Mesodermal cell (in vitro differentiated cells): ENCODE measurements around the gene MAPK6.
"Not testable (repeated sequence)": the region's sequence is repeated elsewhere in the genome, so short reads cannot be mapped to it uniquely, and the experiment has no call there.

Experiments used
- H3K27ac ChIP-seq: 2 replicates; pipeline ENCODE4 v1.7.0; 2013; ENCODE audit warnings: mild to moderate bottlenecking, low read depth, low read length, moderate library complexity; ENCODE audit not compliant: severe bottlenecking
- H3K36me3 ChIP-seq: 2 replicates; pipeline ENCODE4 v1.7.1; 2013; ENCODE audit warnings: mild to moderate bottlenecking, low read length, moderate library complexity; ENCODE audit not compliant: control insufficient read depth, insufficient read depth
- H3K4me1 ChIP-seq: one replicate; pipeline ENCODE4 v1.7.1; 2013; ENCODE audit warnings: mild to moderate bottlenecking, low read length; ENCODE audit not compliant: insufficient read depth, control insufficient read depth, poor library complexity, severe bottlenecking
- H3K4me3 ChIP-seq: 2 replicates; pipeline ENCODE4 v1.7.0; 2013; ENCODE audit warnings: low read length, control low read depth, mild to moderate bottlenecking; ENCODE audit not compliant: insufficient read depth, poor library complexity, severe bottlenecking; ENCODE audit errors: extremely low read depth
- H3K9me3 ChIP-seq: 2 replicates; pipeline ENCODE4 v1.7.1; 2013; ENCODE audit warnings: mild to moderate bottlenecking, low read length, moderate library complexity; ENCODE audit not compliant: control insufficient read depth
- WGBS, 2 experiments: methylation state at CpG; one replicate each; pipeline ENCODE4 v1.1.5; 2013; ENCODE audit warnings: missing lambda C conversion rate in 2 of 2; ENCODE audit not compliant: insufficient coverage in 2 of 2; 5-methylcytosine and 5-hydroxymethylcytosine counted together

MAPK6 gene

GRCh38 chr15:51992953-51993352, 26.1 kb upstream of the MAPK6 start:
- Histone ChIP-seq H3K27ac (no peak overlapping the region), H3K4me3 (no peak overlapping the region), H3K9me3 (no peaks in the 10 kb centered on the region), H3K36me3 (no peaks in the 10 kb centered on the region), H3K4me1 (no peaks in the 10 kb centered on the region)
- WGBS, 2 experiments = 83% methylated on average over 1 of the region's 1 CpG; no CpG with 5 or more reads in 1 of the 2 experiments

- WGBS, 2 experiments = 80 to 100% methylated on average over 1 of the region's 2 CpGs
- H3K36me3 ChIP-seq = no peaks in the 10 kb centered on the region
Measured at GRCh38 chr15:52002351-52002750, 16.7 kb upstream of the MAPK6 start.

GRCh38 chr15:52003089-52003488, 15.9 kb upstream of the MAPK6 start:
- not testable (repeated sequence) for H3K27ac ChIP-seq, H3K9me3 ChIP-seq, H3K4me1 ChIP-seq, H3K4me3 ChIP-seq, H3K36me3 ChIP-seq
- 78 to 80% methylated on average over 1 to 2 of the region's 7 CpGs for WGBS, 2 experiments

More at GRCh38 chr15:52002351-52002750, 16.7 kb upstream of the MAPK6 start:
- Histone ChIP-seq H3K9me3 (no peaks in the 10 kb centered on the region), H3K27ac (no peak overlapping the region), H3K4me3 (no peak overlapping the region), H3K4me1 (peaks cover 9% of the 10 kb centered on the region)

- Histone ChIP-seq H3K9me3 (no peaks in the 10 kb centered on the region), H3K4me1 (peaks cover 9% of the 10 kb centered on the region), H3K4me3 (no peak overlapping the region), H3K27ac (no peak overlapping the region), H3K36me3 (no peaks in the 10 kb centered on the region)
- WGBS, 2 experiments = no CpG with 5 or more reads among the region's 1 CpG
Measured at GRCh38 chr15:52003710-52004109, 15.3 kb upstream of the MAPK6 start.

GRCh38 chr15:52004806-52005205, 14.2 kb upstream of the MAPK6 start:
- Histone ChIP-seq H3K9me3 (no peaks in the 10 kb centered on the region), H3K27ac (no peak overlapping the region), H3K4me1 (peaks cover 9% of the 10 kb centered on the region), H3K4me3 (no peak overlapping the region), H3K36me3 (no peaks in the 10 kb centered on the region)
- WGBS, 2 experiments = 82 to 100% methylated on average over 2 to 3 of the region's 6 CpGs

DNA sequence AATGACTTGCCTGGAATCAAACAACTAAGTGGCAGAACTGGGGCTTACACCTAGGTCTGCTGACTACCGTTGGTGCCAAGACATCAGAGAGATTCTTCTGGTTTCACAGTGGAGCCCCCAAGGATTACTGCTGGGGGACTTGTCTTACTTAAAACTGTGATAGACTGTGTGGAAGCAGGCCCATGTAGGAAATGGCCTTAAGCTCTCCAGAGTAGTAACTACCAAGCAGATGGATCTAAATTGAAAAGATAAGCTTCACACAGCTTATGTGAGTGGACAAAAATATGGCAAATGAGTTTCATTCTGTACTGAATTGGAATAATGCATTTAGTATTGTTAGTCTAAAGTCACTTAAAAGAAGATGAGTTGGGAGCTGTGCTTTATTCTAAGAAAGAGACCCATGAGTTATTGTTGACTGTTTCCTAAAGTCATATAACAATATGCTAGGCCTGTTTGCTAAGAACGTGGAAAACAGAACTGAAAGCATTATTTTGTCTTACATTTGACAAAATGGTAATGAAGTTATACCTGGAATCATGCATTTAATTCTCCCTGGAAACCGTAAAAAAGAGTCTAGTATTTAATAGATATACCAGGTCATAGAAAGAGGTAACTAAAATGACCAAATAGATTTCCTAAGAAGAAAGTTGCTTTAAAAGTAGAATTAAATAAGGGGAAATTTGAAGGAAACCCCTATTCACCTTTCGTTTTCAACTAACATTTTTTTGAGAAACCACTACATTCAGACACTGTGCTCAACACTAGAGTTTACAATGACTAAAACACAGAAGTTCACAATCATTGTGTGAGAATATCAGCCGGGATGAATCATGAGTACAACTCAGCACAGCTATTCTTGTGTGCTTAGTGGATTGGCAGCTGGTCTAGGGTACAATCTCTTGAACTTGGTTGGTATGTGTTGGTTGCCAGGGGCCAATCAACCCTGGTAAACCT, 13.0 kb upstream of the MAPK6 start:
- WGBS, 2 experiments = 81 to 92% methylated on average over 2 of the region's 5 CpGs
- Histone ChIP-seq H3K36me3 (no peaks in the 10 kb centered on the region), H3K27ac (no peak overlapping the region), H3K4me3 (no peak overlapping the region), H3K9me3 (no peaks in the 10 kb centered on the region), H3K4me1 (peaks cover 9% of the 10 kb centered on the region)

DNA sequence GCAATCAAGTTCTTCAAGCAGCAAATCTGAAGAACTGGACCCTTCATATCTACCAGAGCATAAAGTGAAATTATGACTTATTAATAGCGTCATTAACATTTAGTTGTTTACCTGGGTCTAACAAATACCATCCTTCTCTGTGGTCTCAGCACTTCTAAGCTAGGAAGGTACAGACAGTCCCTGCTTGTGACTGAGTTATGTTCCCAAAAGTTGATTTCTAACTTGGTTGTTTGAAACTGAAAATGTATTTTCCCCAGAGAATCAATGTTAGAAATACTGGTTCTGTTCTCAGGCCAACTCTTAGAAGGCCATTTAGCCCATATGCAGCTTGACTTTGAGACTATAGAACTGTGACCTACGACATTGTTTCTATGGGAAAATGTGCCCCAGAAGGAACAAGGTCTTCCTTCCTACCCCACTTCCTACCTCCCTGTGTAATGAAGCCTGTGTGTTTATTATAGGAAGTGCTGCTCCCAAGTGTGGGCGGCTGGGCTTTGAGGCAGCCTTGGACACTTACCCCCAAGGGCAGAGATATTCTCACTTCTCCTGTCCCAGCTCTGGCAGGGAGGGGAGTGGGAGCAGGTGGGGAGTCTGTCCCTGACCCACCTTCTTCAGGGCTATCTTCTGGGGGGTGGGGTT, 12.2 kb upstream of the MAPK6 start:
- H3K4me3 ChIP-seq = no peak overlapping the region
- H3K36me3 ChIP-seq = no peaks in the 10 kb centered on the region
- whole genome bisulfite sequencing, 2 experiments = no CpG with 5 or more reads among the region's 3 CpGs
- H3K4me1 ChIP-seq = peaks cover 9% of the 10 kb centered on the region
- H3K27ac ChIP-seq = peak overlapping the region; percentile 29
- no peaks in the 10 kb centered on the region for H3K9me3 ChIP-seq

- WGBS, 2 experiments = 96 to 100% methylated on average over 1 to 4 of the region's 5 CpGs
- no peaks in the 10 kb centered on the region for H3K36me3 ChIP-seq
- H3K9me3 ChIP-seq = no peaks in the 10 kb centered on the region
- no peak overlapping the region for H3K4me3 ChIP-seq
- H3K27ac ChIP-seq = no peak overlapping the region
- H3K4me1 ChIP-seq = peaks cover 9% of the 10 kb centered on the region
Measured at GRCh38 chr15:52008359-52008697, 10.7 kb upstream of the MAPK6 start.

DNA sequence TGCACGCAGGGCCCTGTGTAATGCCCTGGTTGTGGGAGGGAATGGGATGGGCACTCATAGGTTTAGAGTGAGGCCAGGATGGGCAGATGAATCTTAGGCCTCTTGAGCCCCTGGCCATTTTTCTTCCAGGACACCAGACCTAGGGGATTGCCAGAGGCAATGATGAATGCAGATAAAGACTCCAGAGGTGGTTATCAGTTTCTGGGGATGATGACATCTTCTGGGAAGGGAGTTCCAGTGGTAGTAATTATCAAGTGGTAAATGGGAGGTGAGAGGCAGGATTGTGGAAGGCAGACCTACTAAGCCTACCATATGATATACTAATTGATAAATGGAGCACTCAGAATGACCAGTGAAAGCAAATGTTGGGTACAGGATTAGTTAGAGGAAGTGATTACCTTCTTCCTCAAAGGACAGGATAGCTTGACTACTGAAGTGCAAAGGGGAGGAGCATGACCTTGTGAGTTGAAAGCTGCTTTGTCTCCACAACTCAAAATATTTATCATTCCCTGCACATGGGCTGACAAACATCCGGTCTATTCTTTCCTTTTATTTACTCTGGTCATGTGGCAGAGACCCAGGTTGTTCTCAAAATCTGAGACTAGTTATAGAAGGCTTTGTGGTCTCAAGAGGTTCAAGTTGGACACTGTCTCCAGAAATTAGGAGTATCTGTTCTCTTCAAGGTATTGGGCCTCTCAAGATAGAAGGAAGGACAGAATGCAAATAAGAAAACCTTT, 10.2 kb upstream of the MAPK6 start:
- Histone ChIP-seq H3K27ac (no peak overlapping the region), H3K36me3 (no peaks in the 10 kb centered on the region), H3K9me3 (no peaks in the 10 kb centered on the region), H3K4me3 (no peak overlapping the region), H3K4me1 (peaks cover 9% of the 10 kb centered on the region)
- WGBS, 2 experiments = 74 to 100% methylated on average over 2 of the region's 2 CpGs

DNA sequence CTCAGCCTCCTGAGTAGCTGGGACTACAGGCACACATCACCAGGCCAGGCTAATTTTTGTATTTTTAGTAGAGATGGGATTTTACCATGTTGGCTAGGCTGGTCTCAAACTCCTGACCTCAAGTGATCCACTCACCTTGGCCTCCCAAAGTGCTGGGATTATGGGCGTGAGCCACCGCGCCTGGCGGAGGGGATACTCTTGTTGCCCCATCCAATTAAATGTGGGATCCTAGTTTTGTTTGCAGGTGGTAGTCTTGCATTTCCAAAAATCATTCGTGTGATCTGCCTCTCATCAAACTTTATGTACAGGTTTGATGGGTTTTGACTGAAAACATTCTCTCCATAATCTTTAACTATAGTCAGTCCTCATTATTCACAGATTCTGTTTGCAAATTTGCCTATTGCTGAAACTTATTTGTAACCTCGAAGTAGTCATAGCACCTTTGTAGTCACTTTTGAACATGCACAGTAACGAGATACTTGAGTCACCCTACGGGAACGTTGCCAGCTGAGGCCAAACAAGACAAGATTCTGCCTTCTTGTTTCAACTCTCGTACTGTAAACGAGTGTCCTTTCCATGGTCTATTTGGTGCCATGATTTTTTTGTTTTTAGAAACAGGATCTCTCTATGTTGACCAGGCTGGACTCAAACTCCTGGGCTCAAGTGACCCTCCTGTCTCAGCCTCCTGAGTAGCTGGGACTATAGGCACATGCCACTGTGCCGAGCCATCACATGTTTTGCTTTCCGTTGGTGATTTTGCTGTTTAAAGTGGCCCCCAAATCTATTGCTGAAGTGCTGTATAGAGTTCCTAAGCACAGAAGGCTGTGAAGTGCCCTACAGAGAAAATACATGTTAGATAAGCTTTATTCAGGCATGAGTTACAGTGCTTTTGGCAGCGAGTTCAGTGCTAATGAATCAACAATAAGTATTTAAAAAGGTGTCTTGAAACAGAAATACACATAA, 8.1 kb upstream of the MAPK6 start:
- H3K36me3 ChIP-seq = no peaks in the 10 kb centered on the region
- H3K4me1 ChIP-seq = peaks cover 9% of the 10 kb centered on the region
- WGBS, 2 experiments = 86 to 89% methylated on average over 9 to 10 of the region's 14 CpGs

More for the DNA sequence above, 8.1 kb upstream of the MAPK6 start:
- Histone ChIP-seq H3K27ac (no peak overlapping the region), H3K4me3 (no peak overlapping the region), H3K9me3 (no peaks in the 10 kb centered on the region)
